B cell (primary cell): ENCODE results near the gene PRTFDC1. TPM values are rescaled to one million over a fixed set of nuclear protein-coding genes. Genes with fewer than 3 reads are reported as not detected.

Experiments used
- ATAC-seq: fragments of 200-7000 bp; cut with Tn5 transposase; one replicate; pipeline ENCODE4 v1.10.0; 2021; ENCODE audit warnings: low read depth, mild to moderate bottlenecking, moderate number of reproducible peaks, moderate library complexity
- CTCF ChIA-PET: fragments of 350-600 bp; sonication (Branson Sonifier 250); formaldehyde crosslinking; loops from one replicate; lab custom pipeline; 2021; ENCODE audit warnings: antibody characterized with exemption, inconsistent platforms; lab: Charles Lee
- POLR2A ChIA-PET: fragments of 350-600 bp; sonication (Branson Sonifier 250); formaldehyde crosslinking; loops from one replicate; lab custom pipeline; 2021; ENCODE audit warnings: antibody characterized with exemption; lab: Charles Lee
- DNase-seq: peaks from one replicate; pipeline ENCODE4 v3.0.0; 2013
- H2AFZ ChIP-seq: 2 replicates; pipeline ENCODE4 v1.6.1; 2012; ENCODE audit warnings: mild to moderate bottlenecking, low read depth, low read length; ENCODE audit not compliant: insufficient read depth, poor library complexity, severe bottlenecking
- H3K27ac ChIP-seq, 2 donors: 1 replicate in 1 of 2; 2 replicates in 1 of 2; pipeline ENCODE4 v1.5.1; 2012 to 2013; ENCODE audit warnings: low read length in 2 of 2, mild to moderate bottlenecking in 2 of 2, moderate library complexity in 1 of 2
- H3K27me3 ChIP-seq, 4 experiments: fragments of 200-600 bp in 1 of 4; sonication (generic) in 1 of 4; replicated peaks in 1 of 4; 1 replicate in 2 of 4; 2 replicates in 2 of 4; pipeline versions ENCODE4 v1.6.1 to v1.7.0; 2013 to 2016; ENCODE audit warnings: low read length in 3 of 4, mild to moderate bottlenecking in 2 of 4, mixed read lengths in 1 of 4, moderate library complexity in 1 of 4; ENCODE audit not compliant: insufficient read depth in 4 of 4, control insufficient read depth in 3 of 4; ENCODE audit errors: control extremely low read depth in 1 of 4
- H3K36me3 ChIP-seq, 2 experiments: replicated peaks in 1 of 2; 1 replicate in 1 of 2; 2 replicates in 1 of 2; pipeline versions ENCODE4 v1.6.1 to v1.7.1; 2013; ENCODE audit warnings: low read length in 1 of 2; ENCODE audit not compliant: insufficient read depth in 2 of 2, control insufficient read depth in 1 of 2; ENCODE audit errors: control extremely low read depth in 1 of 2, extremely low read depth in 1 of 2
- H3K4me1 ChIP-seq, 2 donors: fragments of 200-600 bp in 1 of 2; sonication (generic) in 1 of 2; 1 replicate in 1 of 2; 2 replicates in 1 of 2; pipeline versions ENCODE4 v1.5.1 to v1.6.1; 2013 to 2017; ENCODE audit warnings: low read length in 2 of 2; ENCODE audit not compliant: control insufficient read depth in 2 of 2, insufficient read depth in 2 of 2
- H3K4me2 ChIP-seq: replicated peaks from 2 replicates; pipeline ENCODE3; 2012; ENCODE audit warnings: mild to moderate bottlenecking, low read depth, low read length; ENCODE audit not compliant: poor library complexity, severe bottlenecking
- H3K4me3 ChIP-seq, 5 experiments: fragments of 200-600 bp in 1 of 5; sonication (generic) in 1 of 5; 1 replicate in 3 of 5; 2 replicates in 2 of 5; pipeline versions ENCODE4 v1.5.1 to v1.7.0; 2011 to 2016; ENCODE audit warnings: low read length in 4 of 5, mild to moderate bottlenecking in 4 of 5, low read depth in 2 of 5, control low read depth in 1 of 5, moderate library complexity in 1 of 5; ENCODE audit not compliant: insufficient read depth in 1 of 5; ENCODE audit errors: control extremely low read depth in 1 of 5, extremely low read depth in 1 of 5
- H3K79me2 ChIP-seq: fragments of 200-600 bp; sonication (generic); one replicate; pipeline ENCODE4 v1.6.0; 2016; ENCODE audit warnings: low read length; ENCODE audit not compliant: control insufficient read depth, insufficient read depth
- H3K9ac ChIP-seq: fragments of 200-600 bp; sonication (generic); 2 replicates; pipeline ENCODE4 v1.6.1; 2017; ENCODE audit warnings: mild to moderate bottlenecking, low read length, moderate library complexity
- H3K9me3 ChIP-seq, 3 donors: one replicate each; pipeline versions ENCODE4 v1.6.1 to v1.7.1; 2013; ENCODE audit warnings: low read length in 2 of 3; ENCODE audit not compliant: control insufficient read depth in 2 of 3, insufficient read depth in 1 of 3; ENCODE audit errors: control extremely low read depth in 1 of 3
- H4K20me1 ChIP-seq: 2 replicates; pipeline ENCODE4 v1.6.0; 2012; ENCODE audit warnings: mild to moderate bottlenecking, low read length; ENCODE audit not compliant: insufficient read depth, control insufficient read depth, poor library complexity, severe bottlenecking
- H3K27ac Mint-ChIP-seq: one replicate; pipeline ENCODE4 v1.8.0; 2021; ENCODE audit warnings: mixed read lengths
- H3K27me3 Mint-ChIP-seq: one replicate; pipeline ENCODE4 v1.8.0; 2021; ENCODE audit warnings: mixed read lengths
- H3K4me1 Mint-ChIP-seq: one replicate; pipeline ENCODE4 v1.8.0; 2021; ENCODE audit warnings: mixed read lengths
- H3K4me3 Mint-ChIP-seq: one replicate; pipeline ENCODE4 v1.8.0; 2021; ENCODE audit warnings: mixed read lengths
- H3K9me3 Mint-ChIP-seq: one replicate; pipeline ENCODE4 v1.8.0; 2022; ENCODE audit warnings: mixed read lengths; ENCODE audit not compliant: insufficient read depth
- EZH2 ChIP-seq: IDR thresholded peaks from 2 replicates; pipeline ENCODE4 v1.6.1; 2012; ENCODE audit warnings: borderline replicate concordance, low read depth, mild to moderate bottlenecking, moderate library complexity, low read length; ENCODE audit not compliant: insufficient read depth, poor library complexity, severe bottlenecking
- WGBS: methylation state at CpG from one replicate; pipeline ENCODE4 v1.1.5; 2013; ENCODE audit warnings: missing lambda C conversion rate; ENCODE audit not compliant: insufficient coverage; 5-methylcytosine and 5-hydroxymethylcytosine counted together
- intact Hi-C: fragments of 100-400 bp; cut with micrococcal nuclease; formaldehyde crosslinking; loops from one replicate; pipeline ENCODE4 v1.10.0; 2022
- polyA plus RNA-seq: library from polyadenylated mRNA; depleted of rRNA; stranded (reverse); fragments of >200 nt; gene quantifications from 2 replicates; pipeline ENCODE4 v1.2.3, GENCODE V29; 2012
- total RNA-seq, 2 donors: library from RNA; stranded (reverse); fragments of 120-200 nt in 1 of 2; gene quantifications; 1 replicate in 1 of 2; 2 replicates in 1 of 2; pipeline versions ENCODE4 v1.2.3 to v1.2.4, GENCODE V29; 2013 to 2022
- TF ChIP-seq, protein P1 (sequence below): fragments of 200-600 bp; IDR thresholded peaks from one replicate; pipeline ENCODE4 v1.8.0; 2022; ENCODE audit warnings: antibody characterized with exemption, mild to moderate bottlenecking

PRTFDC1 gene
- total and polyA plus RNA-seq, 2 donors (not counting 1 experiment from before 2014, with no cell fraction given): 0.63 TPM; not detected in 1

DNA sequence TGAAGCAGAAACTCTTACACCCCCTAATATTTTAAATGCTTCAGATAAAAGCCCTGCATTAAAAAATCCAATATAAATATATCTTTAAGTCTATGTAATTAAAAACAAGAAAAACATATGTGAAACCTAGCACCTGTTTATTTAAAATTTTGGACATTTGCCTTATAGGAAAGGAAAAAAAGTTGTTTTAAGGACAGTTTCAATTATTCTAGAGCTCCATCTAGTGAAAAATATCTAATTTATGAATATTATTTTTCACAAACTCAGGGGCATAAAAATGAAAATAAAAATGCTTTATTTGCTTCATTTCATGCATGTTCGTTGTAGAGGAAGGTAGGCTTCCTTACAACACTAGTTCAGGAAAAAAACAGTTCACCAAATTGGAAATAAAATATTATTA, 37.5 kb upstream of the PRTFDC1 start:
- H2AFZ ChIP-seq: no peak overlapping the region
- no peaks in the 10 kb centered on the region for H3K36me3 ChIP-seq
- no peak for DNase-seq
- H3K4me2 ChIP-seq: no peak overlapping the region
- WGBS: no CpG with 5 or more reads among the region's 1 CpG
- H3K27me3 Mint-ChIP-seq: peaks cover 7% of the 10 kb centered on the region
- TF ChIP-seq, protein P1, sequence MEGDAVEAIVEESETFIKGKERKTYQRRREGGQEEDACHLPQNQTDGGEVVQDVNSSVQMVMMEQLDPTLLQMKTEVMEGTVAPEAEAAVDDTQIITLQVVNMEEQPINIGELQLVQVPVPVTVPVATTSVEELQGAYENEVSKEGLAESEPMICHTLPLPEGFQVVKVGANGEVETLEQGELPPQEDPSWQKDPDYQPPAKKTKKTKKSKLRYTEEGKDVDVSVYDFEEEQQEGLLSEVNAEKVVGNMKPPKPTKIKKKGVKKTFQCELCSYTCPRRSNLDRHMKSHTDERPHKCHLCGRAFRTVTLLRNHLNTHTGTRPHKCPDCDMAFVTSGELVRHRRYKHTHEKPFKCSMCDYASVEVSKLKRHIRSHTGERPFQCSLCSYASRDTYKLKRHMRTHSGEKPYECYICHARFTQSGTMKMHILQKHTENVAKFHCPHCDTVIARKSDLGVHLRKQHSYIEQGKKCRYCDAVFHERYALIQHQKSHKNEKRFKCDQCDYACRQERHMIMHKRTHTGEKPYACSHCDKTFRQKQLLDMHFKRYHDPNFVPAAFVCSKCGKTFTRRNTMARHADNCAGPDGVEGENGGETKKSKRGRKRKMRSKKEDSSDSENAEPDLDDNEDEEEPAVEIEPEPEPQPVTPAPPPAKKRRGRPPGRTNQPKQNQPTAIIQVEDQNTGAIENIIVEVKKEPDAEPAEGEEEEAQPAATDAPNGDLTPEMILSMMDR: no peak
- no peak for TF ChIP-seq EZH2
- no peaks in the 10 kb centered on the region for H3K79me2 ChIP-seq
- H4K20me1 ChIP-seq: no peaks in the 10 kb centered on the region
- CTCF ChIA-PET: interaction anchor here (0.8 to 1.6 kb wide), 2 partner anchors 347 to 372 kb away, joined by 5 read pairs; no protein-coding TSS in a partner anchor
- POLR2A ChIA-PET: no interaction called here
- H3K4me3 Mint-ChIP-seq: no peak overlapping the region
- ATAC-seq: no peak
- H3K27ac Mint-ChIP-seq: no peak overlapping the region
- no peak overlapping the region for H3K4me3 ChIP-seq
- no peaks in the 10 kb centered on the region for H3K4me1 ChIP-seq
- peaks cover 0 to 9% (median 0%) of the 10 kb centered on the region in 4 experiments for H3K27me3 ChIP-seq
- intact Hi-C loops: no loop called here
- H3K4me1 Mint-ChIP-seq: peaks cover 3% of the 10 kb centered on the region
- H3K9me3 ChIP-seq: no peaks in the 10 kb centered on the region
- H3K9ac ChIP-seq: no peak overlapping the region
- no peak overlapping the region for H3K27ac ChIP-seq
- no peaks in the 10 kb centered on the region for H3K9me3 Mint-ChIP-seq

DNA sequence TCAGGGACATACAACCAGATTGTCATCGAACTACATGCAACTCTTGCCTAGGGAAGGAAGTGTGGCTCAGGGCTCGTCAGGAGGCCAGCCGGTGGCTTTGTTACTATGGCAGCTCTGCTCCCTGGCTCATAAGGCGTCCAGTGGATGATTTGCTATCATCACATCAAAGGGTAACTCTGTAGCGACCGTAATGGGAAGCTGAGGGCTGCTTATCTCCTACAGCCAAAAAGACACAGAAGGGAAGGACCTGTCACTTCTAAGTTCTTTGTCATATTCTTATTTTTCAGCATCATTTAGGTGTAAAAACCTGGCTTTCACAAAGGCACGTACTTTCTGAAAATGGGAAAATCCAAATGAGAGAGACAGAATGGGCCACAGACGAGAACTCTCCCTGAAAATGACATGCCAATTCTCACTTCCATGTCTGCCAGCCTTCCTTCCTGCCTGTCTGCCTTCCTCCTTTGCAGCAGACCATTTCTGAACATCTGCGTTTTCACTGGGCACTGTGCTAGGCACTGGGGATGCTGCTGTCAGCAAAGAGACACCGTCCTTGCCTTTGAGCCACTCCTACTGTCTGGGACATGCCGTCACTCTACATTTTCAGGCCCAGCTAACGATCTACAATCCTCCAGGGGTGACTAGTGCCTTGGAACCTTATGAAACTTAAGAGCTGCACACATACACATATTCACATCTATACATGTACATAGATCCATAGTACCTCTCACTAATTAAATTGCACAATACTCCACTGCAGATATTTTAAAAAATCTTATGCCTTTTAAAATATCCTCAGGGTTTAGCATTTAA, 36.6 kb upstream of the PRTFDC1 start:
- H3K27me3 Mint-ChIP-seq: peaks cover 7% of the 10 kb centered on the region
- CTCF ChIA-PET: interaction anchor here (1.6 kb wide), 1 partner anchor 346 kb away, joined by 5 read pairs; no protein-coding TSS in a partner anchor
- H3K4me3 Mint-ChIP-seq: no peak overlapping the region
- no peak overlapping the region for H3K9ac ChIP-seq
- H3K4me3 ChIP-seq: no peak overlapping the region
- peaks cover 0 to 9% (median 0%) of the 10 kb centered on the region in 4 experiments for H3K27me3 ChIP-seq
- H3K4me2 ChIP-seq: no peak overlapping the region
- no peaks in the 10 kb centered on the region for H3K4me1 ChIP-seq
- peaks cover 3% of the 10 kb centered on the region for H3K4me1 Mint-ChIP-seq
- POLR2A ChIA-PET: no interaction called here
- H3K9me3 ChIP-seq: no peaks in the 10 kb centered on the region
- TF ChIP-seq, protein P1: no peak
- no peak for TF ChIP-seq EZH2
- intact Hi-C loops: no loop called here
- no peak overlapping the region for H3K27ac ChIP-seq
- H4K20me1 ChIP-seq: no peaks in the 10 kb centered on the region
- ATAC-seq: no peak
- no peak for DNase-seq
- no peaks in the 10 kb centered on the region for H3K9me3 Mint-ChIP-seq
- WGBS: 47% methylated on average over 12 of the region's 12 CpGs
- no peaks in the 10 kb centered on the region for H3K36me3 ChIP-seq
- no peak overlapping the region for H3K27ac Mint-ChIP-seq
- no peak overlapping the region for H2AFZ ChIP-seq
- H3K79me2 ChIP-seq: no peaks in the 10 kb centered on the region
